Epidermal melanocyte (primary cell): ENCODE data around the gene PLCG1.
"Not testable (repeated sequence)": the region's sequence is repeated elsewhere in the genome, so short reads cannot be mapped to it uniquely, and the experiment has no call there.

ENCODE experiments used
- DNase-seq: peaks from one replicate; pipeline ENCODE4 v3.0.0; 2011; ENCODE audit warnings: low spot score; ENCODE audit not compliant: insufficient read length

The PLCG1 gene

DNA sequence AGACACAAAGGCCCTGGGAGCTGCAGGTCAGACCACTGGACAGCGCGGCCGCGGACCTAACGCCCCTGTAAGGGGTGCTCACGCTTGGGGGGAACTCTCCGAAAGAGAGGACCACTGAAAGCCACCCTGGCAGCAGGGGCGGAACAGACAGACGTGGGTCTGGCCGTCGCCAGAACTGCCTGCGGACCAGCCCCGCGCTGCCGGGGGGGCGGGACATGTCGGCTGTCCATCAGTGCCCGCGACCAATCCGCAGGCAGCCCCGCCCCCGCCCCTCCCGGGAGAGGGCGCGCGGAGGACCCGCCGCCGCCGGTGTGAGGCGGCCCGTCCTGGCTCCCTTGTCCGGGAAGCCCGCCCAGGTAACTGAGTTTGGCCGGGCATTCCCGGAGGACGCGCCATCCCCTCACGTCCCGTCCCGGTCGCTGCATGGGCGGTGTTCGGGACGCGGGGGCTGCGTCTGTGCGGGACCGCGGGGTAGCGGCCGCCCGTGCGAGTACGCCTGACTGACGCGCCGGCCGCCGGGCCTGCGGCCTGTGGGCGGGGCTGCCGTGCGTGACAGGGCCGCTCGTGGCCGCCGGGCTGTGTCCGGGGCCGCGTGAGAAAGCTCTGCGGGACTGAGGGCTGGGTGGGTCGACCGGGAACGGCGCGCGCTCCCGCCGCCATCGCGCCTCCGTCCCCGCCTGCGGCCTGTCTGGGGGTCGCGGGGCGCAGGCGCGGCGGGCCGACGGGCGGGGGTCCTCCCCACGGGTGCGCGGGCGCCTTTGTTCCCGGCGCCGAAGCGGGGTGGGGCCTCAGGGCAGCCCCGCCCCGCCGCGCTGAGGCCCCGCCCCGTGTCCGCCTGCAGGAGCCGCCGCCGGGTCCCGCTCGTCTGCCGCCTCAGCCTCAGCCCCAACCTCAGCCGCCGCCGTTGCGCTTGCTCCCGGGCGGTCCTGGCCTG lies at the start of gene PLCG1:
PLCG1 (plus strand) TSS at position 864 of the 934 bp plus-strand sequence. CDS start 99 bp downstream, outside the sequence.
- peak; percentile 92 for DNase-seq

DNA sequence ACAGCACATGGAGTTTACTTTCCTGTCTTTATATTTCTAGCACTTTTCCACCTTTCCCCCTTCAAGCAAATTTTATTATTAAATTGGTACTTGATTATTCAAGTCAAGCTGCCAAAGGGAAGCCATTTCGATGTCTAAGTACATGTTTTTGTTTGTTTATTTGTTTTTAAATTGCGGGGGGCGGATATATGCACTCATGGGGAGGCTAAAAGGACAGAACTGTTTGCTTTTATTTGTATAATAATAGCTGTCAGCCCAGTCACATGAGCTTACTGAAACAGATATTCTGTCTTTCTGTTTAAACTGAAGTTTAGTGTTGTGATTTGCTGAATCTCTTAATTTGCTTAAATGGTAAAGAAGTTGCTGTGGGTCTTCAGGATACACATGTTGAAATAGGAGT lies 49.6 kb upstream of the PLCG1 start:
- DNase-seq: no peak

DNA sequence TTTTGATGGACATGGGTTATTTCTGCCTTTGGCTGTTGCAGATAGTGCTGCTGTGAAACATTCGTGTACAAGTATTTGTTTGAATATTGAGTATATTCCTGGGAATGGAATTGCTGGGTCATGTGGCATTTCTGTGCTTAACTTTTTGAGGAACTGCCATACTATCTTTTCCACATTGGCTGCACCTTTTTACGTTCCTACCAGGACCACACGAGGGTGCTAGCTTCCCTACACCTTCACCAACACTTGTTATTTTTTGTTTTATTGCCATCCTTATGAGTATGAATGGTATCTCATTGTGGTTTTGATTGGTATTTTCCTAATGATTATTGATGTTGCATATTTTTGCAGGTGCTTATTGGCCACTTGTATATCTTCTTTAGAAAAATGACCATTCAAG lies 47.8 kb upstream of the PLCG1 start:
- no peak for DNase-seq

DNA sequence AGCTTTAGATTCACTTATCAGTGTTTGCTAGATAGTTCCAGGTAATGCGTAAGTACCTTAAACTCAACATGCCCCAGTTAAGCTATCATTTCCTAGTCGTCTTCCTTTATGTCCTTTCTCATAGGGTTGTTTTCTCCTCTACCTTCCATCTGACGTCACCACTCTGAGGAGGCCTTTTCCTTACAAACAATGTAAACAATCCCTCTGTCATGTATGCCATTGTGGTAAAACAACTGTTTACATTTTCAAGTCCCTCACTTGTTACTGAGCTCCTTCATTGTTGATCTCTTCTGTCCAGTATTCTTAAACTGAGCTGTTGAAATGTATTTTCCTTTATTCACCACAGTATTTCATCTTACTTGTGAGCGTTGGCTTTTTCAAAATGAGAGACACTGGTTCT lies 45.4 kb upstream of the PLCG1 start:
- no peak for DNase-seq

DNA sequence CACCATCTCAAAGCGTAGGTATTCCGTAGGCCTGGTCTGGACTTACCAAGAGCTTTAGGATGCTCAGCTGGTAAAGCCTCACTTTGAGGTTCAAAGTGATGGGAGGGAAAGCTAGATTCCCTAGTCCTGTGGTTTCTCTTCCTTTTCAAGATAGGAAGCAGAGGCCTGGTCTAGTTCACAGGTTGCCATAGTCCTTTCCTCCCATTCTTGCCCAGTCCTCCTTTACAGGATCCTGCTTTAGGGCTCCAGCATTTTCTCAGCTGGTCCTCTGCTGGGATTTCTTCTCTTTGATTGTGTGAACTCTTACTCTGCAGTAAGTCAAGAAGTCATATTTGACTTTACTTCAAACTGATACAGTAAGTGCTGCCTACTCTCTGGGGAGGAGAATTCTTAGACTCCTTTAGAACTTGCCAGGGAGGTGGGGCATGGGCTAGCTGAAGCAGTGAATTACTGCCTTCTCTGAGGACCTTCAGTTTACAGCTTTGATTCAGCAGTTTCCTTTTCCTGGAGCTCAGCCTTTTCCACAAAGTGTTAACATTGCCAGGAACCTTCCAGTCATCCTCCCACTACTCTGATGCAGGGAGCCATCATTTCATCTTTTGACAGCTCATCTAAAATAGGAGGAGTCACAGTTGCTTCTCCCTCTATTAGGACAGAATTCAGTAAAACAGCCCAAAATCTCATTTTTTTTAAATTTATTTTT lies 42.8 kb upstream of the PLCG1 start:
- DNase-seq: no peak

DNA sequence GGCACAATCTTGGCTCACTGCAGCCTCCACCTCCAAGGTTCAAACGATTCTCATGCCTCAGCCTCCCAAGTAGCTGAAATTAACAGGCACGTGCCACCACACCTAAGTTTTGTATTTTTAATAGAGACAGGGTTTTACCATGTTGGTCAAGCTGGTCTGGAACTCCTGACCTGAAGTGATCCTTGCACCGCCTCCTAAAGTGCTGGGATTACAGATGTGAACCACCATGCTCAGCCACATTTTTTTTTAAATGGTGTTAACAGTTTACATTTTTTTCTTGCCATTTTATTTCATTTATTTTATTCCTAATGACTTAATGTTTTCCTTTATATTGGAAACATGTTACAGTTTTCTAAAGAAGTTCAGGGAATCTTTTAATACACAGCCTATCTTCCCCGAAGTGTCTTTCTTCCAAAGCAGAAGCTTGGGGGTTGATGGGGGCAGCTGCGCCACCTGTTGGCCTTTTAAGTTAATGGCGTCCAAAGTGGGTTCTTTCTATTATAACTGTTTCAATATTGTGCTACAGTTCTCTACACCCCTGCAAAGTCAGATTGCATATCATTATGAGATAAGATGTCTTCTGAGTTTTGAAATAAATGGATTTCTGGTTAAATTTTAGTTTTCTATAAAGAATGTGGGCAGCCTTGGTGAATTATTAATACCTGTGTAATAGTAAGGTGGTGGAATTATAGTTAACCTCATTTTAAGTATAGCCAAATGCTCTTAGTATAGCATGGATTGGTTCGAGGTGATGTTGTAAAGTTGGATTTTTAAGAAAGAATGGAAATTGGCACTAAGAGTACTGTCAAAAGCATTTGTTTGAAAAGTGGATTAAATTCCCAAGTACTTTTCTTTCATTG lies 42.0 kb upstream of the PLCG1 start:
- peak; percentile 47 for DNase-seq

DNA sequence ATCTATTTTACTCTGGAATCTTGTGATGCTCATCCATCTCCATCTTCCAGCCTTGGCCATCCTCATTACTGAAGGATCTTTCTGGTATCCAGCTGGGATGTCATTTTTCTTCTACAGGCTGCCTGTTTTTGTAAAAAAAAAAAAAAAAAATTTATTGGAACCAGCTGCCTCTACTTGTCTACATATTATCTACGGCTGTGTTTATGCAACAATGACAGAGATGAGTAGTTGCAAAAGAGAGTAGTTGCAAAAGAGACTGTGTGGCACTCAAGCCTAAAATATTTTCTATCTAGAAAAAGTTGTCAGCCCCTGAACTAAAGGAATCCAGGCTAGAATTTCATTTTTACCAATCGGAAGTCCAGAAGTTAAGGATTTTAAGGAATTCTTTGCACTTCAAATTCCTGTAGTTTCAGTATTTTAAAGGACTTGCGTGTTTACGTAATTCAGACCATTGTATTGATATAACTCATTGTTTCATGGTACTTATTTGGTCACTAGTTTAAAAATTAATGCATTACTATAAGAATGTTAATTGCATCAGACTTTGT lies 38.6 kb upstream of the PLCG1 start:
- peak; percentile 31 for DNase-seq

DNA sequence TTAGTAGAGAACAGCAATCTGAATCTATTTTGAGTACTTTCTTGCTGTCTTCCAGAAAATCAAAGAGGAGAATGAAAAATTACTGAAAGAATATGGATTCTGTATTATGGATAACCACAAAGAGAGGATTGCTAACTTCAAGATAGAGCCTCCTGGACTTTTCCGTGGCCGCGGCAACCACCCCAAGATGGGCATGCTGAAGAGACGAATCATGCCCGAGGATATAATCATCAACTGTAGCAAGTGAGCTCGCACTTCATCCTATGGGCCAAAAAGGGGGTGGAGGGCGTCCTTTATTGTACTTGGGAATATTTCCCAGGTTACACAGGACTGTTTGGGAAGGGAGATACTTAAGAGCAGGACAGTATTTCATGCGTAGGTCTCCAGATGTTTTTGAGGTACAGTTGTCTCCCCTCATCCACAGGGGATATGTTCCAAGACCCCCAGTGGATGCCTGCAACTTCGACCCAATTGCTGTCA lies 37.3 kb upstream of the PLCG1 start:
- DNase-seq: no peak

DNA sequence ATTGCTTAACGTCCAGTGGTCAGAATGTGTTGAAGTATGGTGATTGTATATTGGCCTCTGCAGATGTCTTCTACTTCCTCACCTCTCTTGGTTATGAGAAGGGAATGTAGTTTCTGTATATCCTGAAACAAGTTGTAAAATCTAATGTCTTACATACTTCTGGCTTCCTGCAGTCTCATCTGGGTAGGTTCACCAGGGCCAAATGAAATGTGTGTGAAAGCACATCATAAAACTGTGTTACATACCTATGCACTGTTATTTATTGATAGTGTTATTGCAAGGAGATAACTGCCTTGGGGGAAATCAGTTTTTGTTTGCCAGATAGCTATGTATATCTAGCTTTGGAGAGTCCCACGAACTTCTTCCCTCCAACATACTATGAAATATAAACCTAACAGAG lies 35.7 kb upstream of the PLCG1 start:
- no peak for DNase-seq

DNA sequence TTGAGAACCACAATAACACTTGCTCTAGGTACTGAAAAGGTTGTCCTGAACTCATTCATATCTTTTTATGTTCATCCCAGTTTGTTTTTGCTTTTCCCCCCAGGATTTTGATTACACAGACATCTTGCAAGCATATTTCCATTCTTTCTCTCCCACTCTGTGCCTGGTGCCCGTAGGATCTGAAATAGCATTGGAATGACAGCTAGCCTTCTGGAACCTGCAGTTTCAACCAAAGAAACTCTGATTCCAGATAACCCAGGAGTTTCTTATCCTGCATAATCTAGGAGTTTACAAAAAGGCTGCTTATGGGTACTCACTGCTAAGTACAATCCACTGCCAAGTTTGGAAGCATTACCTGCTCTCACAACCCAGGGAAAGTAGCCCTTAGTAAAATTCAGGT lies 28.8 kb upstream of the PLCG1 start:
- no peak for DNase-seq

DNA sequence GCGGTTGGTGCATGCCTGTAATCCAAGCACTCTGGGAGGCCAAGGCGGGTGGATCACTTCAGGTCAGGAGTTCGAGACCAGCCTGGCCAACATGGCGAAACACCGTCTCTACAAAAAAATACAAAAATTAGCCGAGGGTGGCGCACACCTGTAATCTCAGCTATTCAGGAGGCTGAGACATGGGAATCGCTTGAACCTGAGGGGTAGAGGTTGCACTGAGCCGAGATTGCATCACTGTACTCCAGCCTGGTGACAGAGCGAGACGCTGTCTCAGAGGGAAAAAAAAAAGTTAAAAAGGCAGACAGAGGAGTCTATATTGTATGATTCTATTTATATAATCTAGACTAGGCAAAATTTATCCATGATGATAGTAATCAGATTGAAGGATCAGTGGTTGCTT lies 27.3 kb upstream of the PLCG1 start:
- no peak for DNase-seq

DNA sequence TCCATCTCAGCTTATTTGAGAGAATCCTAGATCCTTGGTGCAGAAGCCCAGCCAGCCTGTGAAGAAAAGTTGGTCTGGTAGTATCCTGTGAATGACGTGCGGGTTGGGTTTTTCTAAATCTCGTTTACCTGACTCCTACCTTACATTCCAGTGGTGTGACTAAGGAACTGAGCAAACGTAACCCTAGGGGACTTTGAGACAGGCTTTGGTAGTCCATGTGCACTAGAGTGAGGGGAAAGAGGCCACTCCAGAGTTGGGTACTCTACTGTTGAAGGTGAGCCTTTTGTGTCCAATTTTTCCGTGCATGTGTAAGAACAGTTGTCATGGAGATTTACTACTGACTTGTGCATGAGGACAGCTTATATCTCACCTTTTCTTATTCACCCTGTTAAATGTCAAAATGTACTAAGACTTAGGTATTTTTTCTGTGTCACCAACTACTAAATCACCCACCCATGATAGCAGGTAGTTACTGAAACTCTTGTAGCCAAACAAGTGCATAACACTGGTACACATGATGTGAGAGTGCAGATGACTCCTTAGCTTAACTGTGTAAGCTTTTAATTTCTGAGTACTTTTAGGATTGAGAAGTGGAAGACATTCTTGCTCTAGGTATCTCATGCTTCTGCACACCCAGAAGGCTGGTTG lies 26.3 kb upstream of the PLCG1 start:
- DNase-seq: no peak

DNA sequence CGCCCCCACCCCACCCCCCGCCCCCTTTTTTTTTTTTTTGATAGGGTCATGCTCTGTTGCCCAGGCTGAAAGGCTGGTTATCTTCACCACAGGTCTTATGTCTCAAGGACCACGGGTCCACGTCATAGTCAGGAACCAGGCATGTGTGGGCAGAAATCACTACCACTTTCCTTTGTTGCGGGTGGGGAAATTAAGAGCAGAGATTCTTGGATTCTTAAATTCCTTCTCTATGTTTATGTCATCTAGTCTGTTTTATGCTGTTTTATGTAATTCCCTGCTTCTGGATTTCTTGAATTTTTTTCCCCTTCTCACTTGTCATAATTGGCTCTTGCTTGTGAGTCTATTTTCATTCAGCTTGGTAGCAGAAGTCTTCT lies 25.8 kb upstream of the PLCG1 start:
- DNase-seq: no peak

DNA sequence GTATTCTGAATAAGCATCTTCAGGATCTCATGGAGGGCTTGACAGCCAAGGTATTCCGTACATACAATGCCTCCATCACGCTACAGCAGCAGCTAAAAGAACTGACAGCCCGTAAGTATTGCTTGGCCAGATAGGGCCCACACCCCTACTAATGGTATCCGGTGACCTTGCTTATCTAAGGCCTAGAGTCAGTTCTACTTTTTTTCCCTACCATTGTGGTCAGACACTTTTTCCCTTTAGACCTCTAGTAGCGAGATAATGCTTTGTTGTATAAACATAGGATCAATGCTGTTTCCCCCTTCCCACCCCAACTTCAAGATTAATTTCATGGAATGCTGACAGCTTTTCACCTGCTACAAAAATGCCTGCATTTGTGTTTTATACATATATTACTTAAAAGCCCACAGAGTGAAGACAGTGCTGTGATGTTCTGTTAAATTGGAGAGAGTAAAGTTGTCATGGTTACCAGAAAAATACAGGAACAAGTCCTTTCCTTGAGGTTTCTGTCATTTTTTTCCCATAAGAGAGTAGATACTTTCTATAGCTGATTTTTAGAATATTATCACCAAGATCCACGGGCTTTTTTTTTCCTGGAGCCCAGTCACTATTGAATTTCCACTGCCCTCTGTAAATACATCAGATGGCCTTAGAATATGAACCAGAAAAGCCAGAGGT lies 20.9 kb upstream of the PLCG1 start:
- DNase-seq: no peak

DNA sequence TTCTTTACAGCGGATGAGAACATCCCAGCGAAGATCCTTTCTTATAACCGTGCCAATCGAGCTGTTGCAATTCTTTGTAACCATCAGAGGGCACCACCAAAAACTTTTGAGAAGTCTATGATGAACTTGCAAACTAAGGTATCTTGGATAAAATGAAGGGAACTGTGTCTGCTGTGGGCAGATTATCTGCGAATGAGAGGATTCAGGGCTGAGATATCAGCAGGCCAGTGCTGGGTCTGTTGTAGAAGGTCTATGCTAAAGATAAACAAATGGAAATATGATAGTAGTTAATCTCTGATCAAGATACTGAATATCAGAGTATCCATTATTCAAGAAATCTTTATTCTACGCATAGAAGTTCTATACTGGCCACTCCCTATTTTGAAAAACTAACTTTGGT lies 19.2 kb upstream of the PLCG1 start:
- not testable (repeated sequence) for DNase-seq

DNA sequence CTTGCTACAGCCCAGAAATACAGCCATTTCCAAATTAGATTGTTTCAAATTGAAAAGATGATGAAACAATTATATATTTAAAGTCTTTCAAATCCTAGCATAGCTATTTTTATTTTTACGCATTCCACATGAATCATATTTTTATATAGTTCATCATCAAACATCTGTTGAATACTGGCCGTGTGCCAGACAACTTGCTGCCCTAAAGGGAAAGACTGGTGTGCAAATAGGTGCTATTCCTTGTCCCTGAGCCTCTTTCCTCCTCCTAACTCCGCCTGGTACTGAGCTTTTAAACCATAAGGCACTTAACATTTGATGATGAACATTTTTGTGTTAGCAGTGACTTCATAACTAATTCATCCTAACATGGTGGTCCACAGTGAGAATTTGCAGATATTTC lies 18.7 kb upstream of the PLCG1 start:
- DNase-seq: no peak

DNA sequence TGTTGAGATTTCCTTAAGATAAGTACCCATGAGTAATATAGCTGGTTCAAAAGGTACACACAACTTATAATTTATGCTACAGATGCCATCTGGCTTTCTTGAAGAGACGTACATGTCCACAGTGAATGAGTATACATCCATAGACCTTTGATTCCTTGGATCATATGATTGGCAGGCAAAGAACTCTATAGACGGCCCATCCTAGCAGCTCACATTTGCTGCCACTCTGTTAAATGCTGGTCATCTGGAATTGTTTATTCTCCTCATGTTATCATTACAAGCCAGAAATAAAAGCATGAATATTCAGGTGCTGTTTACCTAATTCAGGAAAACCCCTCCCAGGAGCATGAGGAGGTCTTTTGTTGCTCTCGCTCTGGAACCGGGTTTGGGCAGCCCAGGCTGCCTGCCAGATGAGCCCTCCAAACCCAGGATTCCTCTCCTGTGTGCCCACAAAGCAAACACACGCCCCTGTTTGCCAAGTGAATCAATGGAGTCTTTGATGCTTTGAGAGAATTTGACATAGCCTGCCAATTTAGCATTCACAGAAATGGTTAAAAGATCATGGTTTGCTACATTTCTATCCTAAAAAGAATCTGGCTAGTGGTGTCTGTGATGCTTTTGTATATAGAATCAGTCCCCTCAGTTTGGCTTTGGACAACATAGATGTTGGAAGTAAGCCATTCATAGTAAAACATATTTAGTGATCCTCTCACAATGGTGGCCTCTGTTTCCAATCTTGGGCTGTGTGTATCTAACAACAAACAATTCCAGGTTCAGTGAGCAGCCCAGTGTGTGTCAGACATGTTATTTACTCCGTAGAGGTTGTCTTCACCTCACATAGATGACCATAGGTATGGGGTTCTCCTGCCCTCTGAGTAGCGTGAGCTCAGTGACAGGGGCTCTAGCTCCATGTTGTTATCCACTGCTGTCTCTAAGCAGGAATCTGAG lies 17.5 kb upstream of the PLCG1 start:
- no peak for DNase-seq

DNA sequence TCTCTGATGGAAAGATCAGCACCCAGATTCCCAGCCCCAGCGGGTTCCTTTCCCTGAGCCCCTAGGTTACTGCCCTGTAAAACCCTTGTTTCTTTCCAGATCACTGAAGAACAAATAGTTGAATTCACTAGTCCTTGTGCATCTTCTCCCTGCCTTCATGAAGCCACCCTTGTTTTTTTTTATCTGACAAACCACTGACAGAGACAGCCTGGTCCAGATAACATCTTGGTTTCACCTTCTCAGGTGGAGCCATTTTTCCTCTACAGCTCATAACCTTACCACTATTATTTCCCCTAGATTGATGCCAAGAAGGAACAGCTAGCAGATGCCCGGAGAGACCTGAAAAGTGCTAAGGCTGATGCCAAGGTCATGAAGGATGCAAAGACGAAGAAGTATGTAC lies 15.9 kb upstream of the PLCG1 start:
- DNase-seq: no peak

DNA sequence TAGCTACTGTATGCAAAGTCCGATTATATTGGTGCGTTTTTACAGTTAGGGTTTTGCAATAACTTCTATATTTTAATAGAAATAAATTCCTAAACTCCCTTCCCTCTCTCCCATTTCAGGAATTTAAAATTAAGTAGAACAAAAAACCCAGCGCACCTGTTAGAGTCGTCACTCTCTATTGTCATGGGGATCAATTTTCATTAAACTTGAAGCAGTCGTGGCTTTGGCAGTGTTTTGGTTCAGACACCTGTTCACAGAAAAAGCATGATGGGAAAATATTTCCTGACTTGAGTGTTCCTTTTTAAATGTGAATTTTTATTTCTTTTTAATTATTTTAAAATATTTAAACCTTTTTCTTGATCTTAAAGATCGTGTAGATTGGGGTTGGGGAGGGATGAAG lies 13.7 kb upstream of the PLCG1 start:
- no peak for DNase-seq
